22Rv1 (cell line): ENCODE results near the gene PIGH.

ENCODE experiments used
- CTCF ChIP-seq: fragments of 450-650 bp; IDR thresholded peaks from 2 replicates; pipeline ENCODE4 v1.5.1; 2017; ENCODE audit warnings: mild to moderate bottlenecking
- ZFX ChIP-seq: fragments of 450-650 bp; IDR thresholded peaks from 2 replicates; pipeline ENCODE4 v1.6.1; 2017; ENCODE audit warnings: antibody characterized with exemption, borderline replicate concordance

GRCh38 chr14:67602076-67602475 is 2.0 kb upstream of the PIGH start:
- no peak for TF ChIP-seq CTCF
- TF ChIP-seq ZFX: no peak
